SK-N-MC (cell line): ENCODE data around the gene MATN3.

Source experiments
- DNase-seq: peaks from one replicate; pipeline ENCODE4 v3.0.0-alpha.2; 2011; ENCODE audit warnings: low read depth, low spot score
- H3K27ac ChIP-seq: fragments of 200-600 bp; sonication (generic); 2 replicates; pipeline ENCODE4 v1.5.1; 2016; ENCODE audit warnings: mixed run types
- H3K36me3 ChIP-seq: fragments of 200-600 bp; sonication (generic); 2 replicates; pipeline ENCODE4 v1.6.1; 2017; ENCODE audit warnings: antibody characterized with exemption, low read length, mixed read lengths; ENCODE audit not compliant: insufficient read depth
- H3K4me3 ChIP-seq: fragments of 200-600 bp; sonication (generic); 2 replicates; pipeline ENCODE4 v1.5.1; 2016
- H3K9ac ChIP-seq: fragments of 200-600 bp; sonication (generic); 2 replicates; pipeline ENCODE4 v1.8.0; 2017; ENCODE audit warnings: mixed run types, mixed read lengths; ENCODE audit not compliant: insufficient read length
- H3K9me3 ChIP-seq: fragments of 200-600 bp; sonication (generic); 2 replicates; pipeline ENCODE4 v1.6.1; 2017; ENCODE audit warnings: low read depth, mild to moderate bottlenecking, antibody characterized with exemption, low read length, moderate library complexity, mixed read lengths
- EZH2 ChIP-seq: fragments of 200-600 bp; sonication (generic); IDR thresholded peaks from one replicate; pipeline ENCODE4 v1.6.1; 2017; ENCODE audit warnings: antibody characterized with exemption
- FOXP2 ChIP-seq: optimal IDR thresholded peaks from 2 replicates; pipeline ENCODE3; 2011; ENCODE audit warnings: mild to moderate bottlenecking, moderate library complexity; ENCODE audit not compliant: insufficient read depth; ENCODE audit errors: extremely low read length, control extremely low read depth
- POLR2AphosphoS5 ChIP-seq: IDR thresholded peaks from 2 replicates; pipeline ENCODE4 v1.6.1; 2012; ENCODE audit warnings: mild to moderate bottlenecking, low read depth, low read length, borderline replicate concordance

The MATN3 gene, protein sequence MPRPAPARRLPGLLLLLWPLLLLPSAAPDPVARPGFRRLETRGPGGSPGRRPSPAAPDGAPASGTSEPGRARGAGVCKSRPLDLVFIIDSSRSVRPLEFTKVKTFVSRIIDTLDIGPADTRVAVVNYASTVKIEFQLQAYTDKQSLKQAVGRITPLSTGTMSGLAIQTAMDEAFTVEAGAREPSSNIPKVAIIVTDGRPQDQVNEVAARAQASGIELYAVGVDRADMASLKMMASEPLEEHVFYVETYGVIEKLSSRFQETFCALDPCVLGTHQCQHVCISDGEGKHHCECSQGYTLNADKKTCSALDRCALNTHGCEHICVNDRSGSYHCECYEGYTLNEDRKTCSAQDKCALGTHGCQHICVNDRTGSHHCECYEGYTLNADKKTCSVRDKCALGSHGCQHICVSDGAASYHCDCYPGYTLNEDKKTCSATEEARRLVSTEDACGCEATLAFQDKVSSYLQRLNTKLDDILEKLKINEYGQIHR

DNA sequence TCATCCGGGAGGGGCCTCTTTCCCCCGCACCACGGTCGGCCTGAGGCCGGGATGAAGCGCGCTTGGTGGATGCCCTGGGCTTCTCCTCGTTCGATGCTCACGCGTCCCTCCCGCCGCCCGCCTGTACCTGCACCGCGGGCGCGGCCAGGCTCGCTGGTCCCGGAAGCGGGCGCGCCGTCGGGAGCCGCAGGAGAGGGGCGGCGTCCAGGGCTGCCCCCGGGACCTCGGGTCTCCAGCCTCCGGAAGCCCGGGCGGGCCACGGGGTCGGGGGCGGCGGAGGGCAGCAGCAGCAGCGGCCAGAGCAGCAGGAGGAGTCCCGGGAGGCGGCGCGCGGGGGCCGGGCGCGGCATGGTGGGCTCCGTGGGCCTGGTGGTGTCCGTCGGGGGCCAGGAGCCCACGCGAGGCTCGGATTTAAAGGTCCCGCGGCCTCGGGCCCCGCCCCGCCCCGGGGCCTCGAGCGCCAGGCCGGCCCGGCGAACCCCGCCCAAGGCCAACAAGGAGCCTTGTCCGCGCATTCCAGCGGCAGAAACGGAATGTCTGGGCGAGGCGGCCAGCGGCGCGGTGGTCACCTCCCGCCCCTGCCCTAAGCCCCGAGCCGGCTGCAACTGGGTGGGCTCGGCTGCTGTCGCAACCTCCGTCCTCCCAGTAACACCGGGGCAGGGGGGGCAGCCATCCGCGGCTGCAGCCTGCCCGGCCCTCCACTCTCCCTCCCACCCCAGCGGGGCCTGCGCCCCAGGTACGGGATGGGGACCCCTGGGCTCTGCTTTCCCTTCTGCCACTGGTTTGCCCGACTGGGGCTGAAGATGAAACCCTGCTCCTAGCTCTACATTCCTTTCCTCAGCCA, at the start of gene MATN3:
MATN3 (minus strand) TSS at position 387 of the 844 bp plus-strand sequence; CDS start at position 350, 37 bp downstream.
- peak within 1 kb of the TSS; percentile 59 for H3K4me3 ChIP-seq
- H3K36me3 ChIP-seq, result no peaks in the 10 kb centered on the region
- DNase-seq, result no peak
- peak within 1 kb of the TSS; percentile 34 for H3K9ac ChIP-seq
- peak within 1 kb of the TSS; percentile 85 for H3K27ac ChIP-seq
- H3K9me3 ChIP-seq, result no peaks in the 10 kb centered on the region
- no peak for TF ChIP-seq FOXP2
- no peak for TF ChIP-seq EZH2
- no peak for TF ChIP-seq POLR2AphosphoS5

- TF ChIP-seq FOXP2 (no peak), POLR2AphosphoS5 (no peak), EZH2 (no peak)
- Histone ChIP-seq H3K36me3 (no peaks in the 10 kb centered on the region), H3K4me3 (no peak overlapping the region), H3K9ac (no peak overlapping the region), H3K27ac (no peak overlapping the region), H3K9me3 (no peaks in the 10 kb centered on the region)
- DNase-seq, result no peak
Measured at GRCh38 chr2:20061940-20062339, 49.5 kb upstream of the MATN3 start.

GRCh38 chr2:20061476-20061875, 49.0 kb upstream of the MATN3 start:
- no peak for DNase-seq
- Histone ChIP-seq H3K36me3 (no peaks in the 10 kb centered on the region), H3K27ac (no peak overlapping the region), H3K9ac (no peak overlapping the region), H3K9me3 (no peaks in the 10 kb centered on the region), H3K4me3 (no peak overlapping the region)
- TF ChIP-seq POLR2AphosphoS5, result no peak

DNA sequence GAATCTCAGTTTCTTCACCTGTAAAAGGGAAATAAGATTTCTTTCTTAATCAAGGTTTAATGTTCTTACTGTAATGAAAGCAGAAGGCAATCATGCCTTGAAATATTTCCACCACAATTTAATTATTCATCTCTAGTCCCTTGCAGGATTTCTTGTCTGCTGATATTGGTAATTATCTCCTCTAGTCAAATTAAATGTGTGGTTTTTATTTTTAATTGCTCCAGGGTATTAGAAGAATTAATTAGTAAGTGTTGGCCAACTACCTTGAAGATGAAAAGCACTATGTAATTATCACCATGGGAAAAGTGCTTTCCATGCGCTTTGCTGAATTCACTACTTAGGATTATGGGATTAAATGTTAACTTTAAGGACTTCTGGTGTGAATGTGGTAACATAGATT, 47.6 kb upstream of the MATN3 start:
- no peak for DNase-seq
- Histone ChIP-seq H3K4me3 (no peak overlapping the region), H3K9ac (no peak overlapping the region), H3K27ac (no peak overlapping the region), H3K36me3 (no peaks in the 10 kb centered on the region), H3K9me3 (no peaks in the 10 kb centered on the region)
- TF ChIP-seq EZH2 (no peak), FOXP2 (no peak), POLR2AphosphoS5 (no peak)

DNA sequence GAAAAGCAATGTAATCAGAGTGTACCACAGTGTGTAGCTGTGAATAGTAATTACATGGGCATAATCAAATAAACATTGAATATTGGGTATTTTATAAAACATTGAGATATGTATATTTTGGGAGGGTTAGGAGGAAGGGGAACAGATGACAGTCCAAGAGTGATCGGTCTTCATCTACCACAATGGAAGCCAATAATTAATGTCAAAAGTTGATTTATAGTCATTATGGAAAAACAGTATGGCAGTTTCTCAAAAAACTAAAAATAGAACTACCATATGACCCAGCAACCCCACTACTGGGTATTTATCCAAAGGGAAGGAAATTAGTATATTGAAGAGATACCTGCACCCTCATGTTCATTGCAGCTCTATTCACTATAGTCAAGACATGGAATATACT, 44.8 kb upstream of the MATN3 start:
- no peak for TF ChIP-seq EZH2
- TF ChIP-seq POLR2AphosphoS5, result no peak
- no peak for TF ChIP-seq FOXP2
- H3K4me3 ChIP-seq, result no peak overlapping the region
- no peaks in the 10 kb centered on the region for H3K9me3 ChIP-seq
- H3K36me3 ChIP-seq, result no peaks in the 10 kb centered on the region
- DNase-seq, result no peak
- no peak overlapping the region for H3K27ac ChIP-seq
- no peak overlapping the region for H3K9ac ChIP-seq

DNA sequence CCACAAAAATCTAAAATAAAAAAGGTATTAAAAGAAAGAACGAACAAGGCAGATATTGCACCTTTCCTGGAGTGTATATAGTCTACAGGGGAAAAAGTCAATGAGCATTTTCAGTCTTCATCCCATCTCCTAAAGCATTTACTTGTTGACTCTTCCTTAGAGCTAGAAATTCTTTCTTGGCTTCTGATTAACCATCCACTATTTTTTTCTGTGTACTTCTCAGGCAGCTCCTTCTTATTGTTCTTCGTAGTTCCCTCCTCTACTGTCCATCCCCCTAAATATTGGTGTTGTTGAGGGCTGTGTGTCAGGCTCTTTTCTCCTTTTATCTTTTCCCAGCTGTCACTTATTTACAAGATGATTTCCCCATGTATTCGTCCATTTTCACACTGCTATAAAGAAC, 42.5 kb upstream of the MATN3 start:
- Histone ChIP-seq H3K27ac (no peak overlapping the region), H3K9ac (no peak overlapping the region), H3K36me3 (no peaks in the 10 kb centered on the region; the same call in 1 of the 2 replicates), H3K9me3 (no peaks in the 10 kb centered on the region), H3K4me3 (no peak overlapping the region)
- no peak for DNase-seq
- no peak for TF ChIP-seq FOXP2
- TF ChIP-seq EZH2, result no peak
- TF ChIP-seq POLR2AphosphoS5, result no peak

- no peak for DNase-seq
- Histone ChIP-seq H3K9me3 (no peaks in the 10 kb centered on the region), H3K27ac (no peak overlapping the region), H3K36me3 (no peaks in the 10 kb centered on the region; the same call in 1 of the 2 replicates), H3K4me3 (no peak overlapping the region), H3K9ac (no peak overlapping the region)
- TF ChIP-seq FOXP2 (no peak), POLR2AphosphoS5 (no peak)
Measured at GRCh38 chr2:20054119-20054518, 41.7 kb upstream of the MATN3 start.

GRCh38 chr2:20052861-20053281, 40.4 kb upstream of the MATN3 start:
- Histone ChIP-seq H3K9me3 (no peaks in the 10 kb centered on the region), H3K9ac (peak overlapping the region; percentile 78), H3K4me3 (peak overlapping the region; percentile 85), H3K36me3 (no peaks in the 10 kb centered on the region; the same call in 1 of the 2 replicates), H3K27ac (peak overlapping the region; percentile 95)
- DNase-seq, result peak; percentile 74
- no peak for TF ChIP-seq EZH2
- TF ChIP-seq FOXP2, result no peak
- TF ChIP-seq POLR2AphosphoS5, result peak; percentile 58
